ENCODE data around the gene NKAIN4. TPM values are rescaled to one million over a fixed set of nuclear protein-coding genes. Genes with fewer than 3 reads are reported as not detected.

The NKAIN4 gene
- total RNA-seq, 1 experiment from 2014 or later = not detected

DNA sequence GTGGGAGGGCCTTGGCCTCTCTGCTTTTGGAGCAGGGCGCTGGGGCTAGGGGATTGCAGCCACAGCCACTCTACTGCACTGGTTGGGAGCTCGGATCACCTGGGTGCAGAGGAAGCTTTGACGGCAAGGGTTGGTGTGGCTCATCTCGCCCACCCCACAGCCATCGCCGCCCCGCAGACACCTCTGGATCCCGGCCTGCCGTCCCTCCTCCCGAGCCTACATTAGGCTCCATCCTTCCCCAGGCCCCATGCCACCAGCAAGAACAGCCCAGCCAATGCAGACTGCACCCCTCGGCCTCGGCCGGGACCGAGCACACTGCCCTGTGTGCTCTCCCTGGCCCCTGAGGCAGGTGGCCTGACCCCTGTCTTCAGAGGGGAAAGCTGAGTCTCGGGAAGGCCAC is 6.3 kb upstream of the NKAIN4 start:
- ChIA-PET POLR2A (ENCODE audit: low non-redundant PET) (no interaction called here), CTCF (interaction anchor here (0.6 kb wide), 1 partner anchor 13 kb away, joined by 5 read pairs; no protein-coding TSS in a partner anchor)
- Histone ChIP-seq H3K4me1 (ENCODE audit: insufficient read depth, low read length, poor library complexity, severe bottlenecking) (no peaks in the 10 kb centered on the region), H3K9me3 (ENCODE audit: low read depth, low read length, poor library complexity, severe bottlenecking) (no peaks in the 10 kb centered on the region), H3K36me3 (ENCODE audit: insufficient read depth, low read length, poor library complexity, severe bottlenecking) (no peaks in the 10 kb centered on the region), H3K27me3 (replicated peaks; ENCODE audit: insufficient read depth, low read depth, low read length, poor library complexity) (peaks cover 45% of the 10 kb centered on the region), H3K4me3 (ENCODE audit: low read depth, low read length, poor library complexity, severe bottlenecking) (no peak overlapping the region), H3K27ac (ENCODE audit: low read depth, low read length, poor library complexity, severe bottlenecking) (no peak overlapping the region)
- intact Hi-C loops (cut with micrococcal nuclease; ENCODE audit: unreplicated experiment) = no loop called here
- TF ChIP-seq, protein P1, sequence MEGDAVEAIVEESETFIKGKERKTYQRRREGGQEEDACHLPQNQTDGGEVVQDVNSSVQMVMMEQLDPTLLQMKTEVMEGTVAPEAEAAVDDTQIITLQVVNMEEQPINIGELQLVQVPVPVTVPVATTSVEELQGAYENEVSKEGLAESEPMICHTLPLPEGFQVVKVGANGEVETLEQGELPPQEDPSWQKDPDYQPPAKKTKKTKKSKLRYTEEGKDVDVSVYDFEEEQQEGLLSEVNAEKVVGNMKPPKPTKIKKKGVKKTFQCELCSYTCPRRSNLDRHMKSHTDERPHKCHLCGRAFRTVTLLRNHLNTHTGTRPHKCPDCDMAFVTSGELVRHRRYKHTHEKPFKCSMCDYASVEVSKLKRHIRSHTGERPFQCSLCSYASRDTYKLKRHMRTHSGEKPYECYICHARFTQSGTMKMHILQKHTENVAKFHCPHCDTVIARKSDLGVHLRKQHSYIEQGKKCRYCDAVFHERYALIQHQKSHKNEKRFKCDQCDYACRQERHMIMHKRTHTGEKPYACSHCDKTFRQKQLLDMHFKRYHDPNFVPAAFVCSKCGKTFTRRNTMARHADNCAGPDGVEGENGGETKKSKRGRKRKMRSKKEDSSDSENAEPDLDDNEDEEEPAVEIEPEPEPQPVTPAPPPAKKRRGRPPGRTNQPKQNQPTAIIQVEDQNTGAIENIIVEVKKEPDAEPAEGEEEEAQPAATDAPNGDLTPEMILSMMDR (conservative IDR thresholded peaks at IDR 0.05; ENCODE audit: low read depth, low read length) = no peak
- TF ChIP-seq EZH2 (IDR thresholded peaks at IDR 0.05; ENCODE audit: borderline replicate concordance, low read depth, low read length, poor library complexity, severe bottlenecking) = no peak
- DNase-seq (ENCODE audit: low spot score) = no peak
- BruUV-seq (replicated peaks) = no TSS peak

DNA sequence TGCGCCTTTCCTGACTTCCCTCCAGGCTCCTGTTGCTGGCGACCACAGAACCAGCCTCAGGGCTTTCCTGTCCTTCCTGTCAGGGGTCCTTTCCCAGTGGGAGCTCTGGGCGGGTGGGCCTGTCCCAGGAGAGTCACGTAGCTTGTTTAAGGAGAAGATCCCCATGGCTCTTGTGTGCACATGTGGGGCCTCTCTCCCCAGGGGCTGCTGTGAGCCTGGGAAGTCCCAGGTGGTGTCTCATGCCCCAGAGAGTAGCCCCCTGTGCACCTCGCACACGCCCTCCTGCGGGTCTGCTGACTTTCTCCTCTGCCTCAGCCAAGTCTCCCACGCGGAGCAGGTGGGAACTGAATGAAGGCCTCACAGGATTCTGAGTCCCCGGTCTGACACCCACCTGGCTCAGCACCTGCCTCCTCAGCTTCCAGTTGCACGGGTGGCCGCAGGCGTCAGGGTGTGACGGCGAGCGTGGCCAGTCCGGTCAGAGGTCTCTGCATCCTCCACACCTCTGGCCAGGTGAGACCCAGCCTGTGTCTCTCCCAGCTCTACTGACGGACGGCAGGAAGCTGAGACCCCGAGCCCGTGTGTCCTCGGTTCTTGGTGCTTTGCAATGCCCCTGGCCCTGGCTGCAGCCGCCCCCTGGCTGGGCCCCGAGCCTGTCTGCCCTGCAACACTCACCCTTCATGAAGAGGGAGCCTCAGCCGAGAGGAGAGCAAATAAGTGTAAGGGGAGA is 5.6 kb upstream of the NKAIN4 start:
- no peak for DNase-seq (ENCODE audit: low spot score)
- Histone ChIP-seq H3K27me3 (replicated peaks; ENCODE audit: insufficient read depth, low read depth, low read length, poor library complexity) (peaks cover 45% of the 10 kb centered on the region), H3K36me3 (ENCODE audit: insufficient read depth, low read length, poor library complexity, severe bottlenecking) (no peaks in the 10 kb centered on the region), H3K4me1 (ENCODE audit: insufficient read depth, low read length, poor library complexity, severe bottlenecking) (no peaks in the 10 kb centered on the region), H3K27ac (ENCODE audit: low read depth, low read length, poor library complexity, severe bottlenecking) (no peak overlapping the region), H3K9me3 (ENCODE audit: low read depth, low read length, poor library complexity, severe bottlenecking) (no peaks in the 10 kb centered on the region), H3K4me3 (ENCODE audit: low read depth, low read length, poor library complexity, severe bottlenecking) (no peak overlapping the region)
- BruUV-seq (replicated peaks) = no TSS peak
- TF ChIP-seq, protein P1 (conservative IDR thresholded peaks at IDR 0.05; ENCODE audit: low read depth, low read length) = no peak
- no peak for TF ChIP-seq EZH2 (IDR thresholded peaks at IDR 0.05; ENCODE audit: borderline replicate concordance, low read depth, low read length, poor library complexity, severe bottlenecking)
- intact Hi-C loops (cut with micrococcal nuclease; ENCODE audit: unreplicated experiment) = no loop called here
- CTCF ChIA-PET = no interaction called here
- POLR2A ChIA-PET (ENCODE audit: low non-redundant PET) = no interaction called here

DNA sequence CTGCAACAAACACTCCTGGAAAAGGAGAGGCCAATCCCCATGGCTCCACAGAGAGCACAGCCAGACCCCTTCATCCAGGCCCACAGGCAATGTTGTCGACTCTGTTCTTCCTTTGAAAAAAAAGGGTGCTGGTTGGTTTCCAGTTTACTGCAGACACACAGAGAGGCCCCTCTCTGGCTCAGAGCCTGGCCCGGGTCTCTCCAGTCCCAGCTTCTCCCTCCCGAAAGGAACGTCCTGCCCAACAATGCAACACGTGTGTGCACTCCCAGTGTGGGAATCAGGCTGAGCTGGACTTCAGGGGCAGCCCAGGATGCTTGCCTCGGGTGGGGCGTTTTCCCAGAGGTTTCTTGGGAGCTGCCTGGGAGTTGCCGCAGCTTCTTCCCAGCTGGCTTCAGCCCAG is 4.5 kb upstream of the NKAIN4 start:
- BruUV-seq (replicated peaks) = no TSS peak
- no peaks in the 10 kb centered on the region for H3K4me1 ChIP-seq (ENCODE audit: insufficient read depth, low read length, poor library complexity, severe bottlenecking)
- no peak overlapping the region for H3K4me3 ChIP-seq (ENCODE audit: low read depth, low read length, poor library complexity, severe bottlenecking)
- H3K27ac ChIP-seq (ENCODE audit: low read depth, low read length, poor library complexity, severe bottlenecking) = no peak overlapping the region
- no peak for TF ChIP-seq EZH2 (IDR thresholded peaks at IDR 0.05; ENCODE audit: borderline replicate concordance, low read depth, low read length, poor library complexity, severe bottlenecking)
- TF ChIP-seq, protein P1 (conservative IDR thresholded peaks at IDR 0.05; ENCODE audit: low read depth, low read length) = no peak
- H3K36me3 ChIP-seq (ENCODE audit: insufficient read depth, low read length, poor library complexity, severe bottlenecking) = no peaks in the 10 kb centered on the region
- peaks cover 45% of the 10 kb centered on the region for H3K27me3 ChIP-seq (replicated peaks; ENCODE audit: insufficient read depth, low read depth, low read length, poor library complexity)
- ChIA-PET CTCF (no interaction called here), POLR2A (ENCODE audit: low non-redundant PET) (no interaction called here)
- intact Hi-C loops (cut with micrococcal nuclease; ENCODE audit: unreplicated experiment) = no loop called here
- H3K9me3 ChIP-seq (ENCODE audit: low read depth, low read length, poor library complexity, severe bottlenecking) = no peaks in the 10 kb centered on the region
- DNase-seq (ENCODE audit: low spot score) = no peak

Data from A673 (cell line).